Fibroblast of mammary gland (primary cell): ENCODE results near the gene NUMB.
A peak's percentile ranks its signal among the peaks of the same experiment; 100 is the strongest.

Source experiments
- DNase-seq: peaks from one replicate; pipeline ENCODE4 v3.0.0-alpha.2; 2010; ENCODE audit warnings: low read depth
- H3K4me3 ChIP-seq: 2 replicates; pipeline ENCODE4 v1.5.1; 2011; ENCODE audit warnings: low read depth, mild to moderate bottlenecking, low read length, moderate library complexity; ENCODE audit not compliant: control insufficient read depth
- TF ChIP-seq, protein P1 (sequence below): conservative IDR thresholded peaks from 2 replicates; pipeline ENCODE4 v1.5.1; 2011; ENCODE audit warnings: low read depth, low read length, inconsistent platforms; ENCODE audit not compliant: control insufficient read depth, insufficient read depth

NUMB gene

DNA sequence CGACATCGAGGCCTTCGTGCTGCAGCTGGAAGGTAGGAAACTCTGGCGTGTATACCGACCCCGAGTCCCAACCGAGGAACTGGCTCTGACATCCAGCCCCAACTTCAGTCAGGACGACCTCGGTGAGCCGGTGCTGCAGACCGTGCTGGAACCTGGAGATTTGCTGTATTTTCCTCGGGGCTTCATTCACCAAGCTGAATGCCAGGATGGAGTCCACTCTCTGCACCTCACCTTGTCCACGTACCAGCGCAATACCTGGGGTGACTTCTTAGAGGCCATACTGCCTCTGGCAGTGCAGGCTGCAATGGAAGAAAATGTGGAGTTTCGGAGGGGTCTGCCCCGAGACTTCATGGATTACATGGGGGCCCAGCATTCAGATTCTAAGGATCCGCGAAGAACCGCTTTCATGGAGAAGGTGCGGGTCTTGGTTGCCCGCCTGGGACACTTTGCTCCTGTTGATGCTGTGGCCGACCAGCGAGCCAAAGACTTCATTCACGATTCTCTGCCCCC, 33.8 kb upstream of the NUMB start:
- TF ChIP-seq, protein P1, sequence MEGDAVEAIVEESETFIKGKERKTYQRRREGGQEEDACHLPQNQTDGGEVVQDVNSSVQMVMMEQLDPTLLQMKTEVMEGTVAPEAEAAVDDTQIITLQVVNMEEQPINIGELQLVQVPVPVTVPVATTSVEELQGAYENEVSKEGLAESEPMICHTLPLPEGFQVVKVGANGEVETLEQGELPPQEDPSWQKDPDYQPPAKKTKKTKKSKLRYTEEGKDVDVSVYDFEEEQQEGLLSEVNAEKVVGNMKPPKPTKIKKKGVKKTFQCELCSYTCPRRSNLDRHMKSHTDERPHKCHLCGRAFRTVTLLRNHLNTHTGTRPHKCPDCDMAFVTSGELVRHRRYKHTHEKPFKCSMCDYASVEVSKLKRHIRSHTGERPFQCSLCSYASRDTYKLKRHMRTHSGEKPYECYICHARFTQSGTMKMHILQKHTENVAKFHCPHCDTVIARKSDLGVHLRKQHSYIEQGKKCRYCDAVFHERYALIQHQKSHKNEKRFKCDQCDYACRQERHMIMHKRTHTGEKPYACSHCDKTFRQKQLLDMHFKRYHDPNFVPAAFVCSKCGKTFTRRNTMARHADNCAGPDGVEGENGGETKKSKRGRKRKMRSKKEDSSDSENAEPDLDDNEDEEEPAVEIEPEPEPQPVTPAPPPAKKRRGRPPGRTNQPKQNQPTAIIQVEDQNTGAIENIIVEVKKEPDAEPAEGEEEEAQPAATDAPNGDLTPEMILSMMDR = no peak
- DNase-seq = no peak
- peak overlapping the region; percentile 62 for H3K4me3 ChIP-seq

DNA sequence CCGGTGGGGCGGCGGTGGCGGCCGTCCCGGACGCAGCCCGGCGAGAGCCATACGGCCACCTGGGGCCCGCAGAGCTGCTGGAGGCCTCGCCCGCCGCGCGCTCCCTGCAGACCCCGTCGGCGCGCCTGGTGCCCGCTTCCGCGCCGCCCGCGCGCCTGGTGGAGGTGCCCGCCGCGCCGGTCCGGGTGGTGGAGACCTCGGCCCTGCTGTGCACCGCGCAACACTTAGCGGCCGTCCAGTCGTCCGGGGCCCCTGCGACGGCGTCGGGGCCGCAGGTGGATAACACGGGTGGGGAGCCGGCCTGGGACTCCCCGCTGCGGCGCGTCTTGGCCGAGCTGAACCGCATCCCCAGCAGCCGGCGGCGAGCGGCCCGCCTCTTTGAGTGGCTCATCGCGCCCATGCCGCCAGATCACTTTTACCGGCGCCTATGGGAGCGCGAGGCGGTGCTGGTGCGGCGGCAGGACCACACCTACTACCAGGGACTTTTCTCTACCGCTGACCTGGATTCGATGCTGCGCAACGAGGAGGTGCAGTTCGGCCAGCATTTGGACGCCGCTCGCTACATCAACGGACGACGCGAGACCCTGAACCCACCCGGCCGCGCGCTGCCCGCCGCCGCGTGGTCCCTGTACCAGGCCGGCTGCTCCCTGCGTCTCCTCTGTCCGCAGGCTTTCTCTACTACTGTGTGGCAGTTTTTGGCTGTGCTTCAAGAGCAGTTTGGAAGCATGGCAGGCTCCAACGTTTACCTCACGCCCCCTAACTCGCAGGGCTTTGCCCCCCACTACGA, 33.1 kb upstream of the NUMB start:
- TF ChIP-seq, protein P1 = no peak
- peak overlapping the region; percentile 62 for H3K4me3 ChIP-seq
- DNase-seq = peak; percentile 57

DNA sequence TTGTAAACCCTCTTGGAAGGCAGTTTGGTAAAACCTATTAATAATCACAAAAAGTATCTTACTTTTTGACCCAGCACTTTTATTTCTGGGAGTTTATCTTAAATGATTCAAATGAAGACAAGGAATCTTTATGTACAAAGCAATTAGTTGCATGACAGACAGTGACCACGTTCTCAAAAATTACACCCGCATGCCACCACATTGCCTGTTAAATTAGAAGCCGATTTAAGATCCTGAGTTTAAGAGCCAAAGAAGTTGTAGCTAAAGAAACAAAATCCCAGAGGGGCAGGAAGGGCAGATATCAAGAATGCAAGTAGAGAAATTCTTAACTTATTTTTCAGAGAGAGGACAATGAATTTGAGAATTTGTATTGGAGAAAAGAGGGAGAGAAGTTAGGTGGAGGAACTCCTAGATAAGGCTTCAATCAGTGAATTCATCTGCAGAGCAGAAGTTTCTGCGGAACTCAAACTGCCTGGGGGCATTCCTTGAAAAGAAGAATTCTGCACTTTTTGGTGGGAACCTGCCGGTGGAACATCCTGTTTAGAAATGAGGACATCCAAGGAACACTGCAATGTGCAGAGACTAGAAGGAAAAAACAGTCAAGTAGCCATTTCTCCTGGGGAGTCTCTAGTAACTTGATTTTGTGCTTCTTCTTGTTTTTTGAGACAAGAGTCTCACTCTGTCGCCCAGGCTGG, 31.3 kb upstream of the NUMB start:
- DNase-seq = no peak
- H3K4me3 ChIP-seq = no peak overlapping the region
- TF ChIP-seq, protein P1 = no peak

DNA sequence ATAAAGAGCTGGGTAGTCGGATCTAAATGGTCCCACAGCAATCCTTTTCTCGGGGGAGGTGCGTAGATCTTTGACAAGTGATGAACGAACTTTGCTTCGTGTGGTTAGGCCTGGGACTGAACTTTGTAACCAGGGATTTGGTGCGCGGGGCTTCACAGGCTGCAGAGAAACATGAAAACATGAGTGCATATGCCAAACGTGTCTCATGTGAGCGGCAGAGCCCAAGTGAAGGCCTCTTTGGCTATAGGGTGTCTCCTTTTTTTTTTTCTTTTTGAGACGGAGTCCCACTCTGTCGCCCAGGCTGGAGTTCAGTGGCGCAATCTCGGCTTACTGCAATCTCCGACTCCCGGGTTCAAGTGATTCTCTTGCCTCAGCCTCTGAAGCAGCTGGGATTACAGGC, 20.3 kb upstream of the NUMB start:
- TF ChIP-seq, protein P1 = no peak
- no peak overlapping the region for H3K4me3 ChIP-seq

DNA sequence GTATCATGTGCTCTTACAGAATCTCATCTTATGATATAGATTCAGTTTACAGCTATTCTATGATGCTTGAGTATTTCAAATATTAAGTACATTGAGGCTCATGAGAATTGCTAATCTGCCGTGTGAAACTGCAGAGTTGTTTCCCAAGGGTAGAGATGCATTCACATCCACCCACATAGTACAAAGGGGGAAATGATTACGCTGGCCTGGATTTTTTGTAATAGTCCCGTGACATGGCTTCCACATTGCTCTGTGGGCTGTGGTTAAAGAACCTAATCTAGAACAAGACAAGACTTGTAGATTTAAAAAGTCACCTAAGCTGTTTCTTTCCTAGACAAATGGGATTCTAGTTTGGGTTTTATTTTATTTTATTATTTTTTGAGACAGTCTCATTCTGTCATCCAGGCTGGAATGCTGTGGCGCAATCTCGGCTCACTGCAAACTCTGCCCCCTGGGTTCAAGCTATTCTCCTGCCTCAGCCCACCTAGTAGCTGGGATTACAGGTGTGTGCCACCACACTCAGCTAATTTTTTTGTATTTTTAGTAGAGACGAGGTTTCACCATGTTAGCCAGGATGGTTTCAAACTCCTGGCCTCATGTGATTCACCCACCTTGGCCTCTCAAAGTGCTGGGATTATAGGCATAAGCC, 19.4 kb upstream of the NUMB start:
- peak; percentile 85 for DNase-seq
- TF ChIP-seq, protein P1 = no peak
- no peak overlapping the region for H3K4me3 ChIP-seq

More for the DNA sequence above, 20.3 kb upstream of the NUMB start:
- DNase-seq = no peak

DNA sequence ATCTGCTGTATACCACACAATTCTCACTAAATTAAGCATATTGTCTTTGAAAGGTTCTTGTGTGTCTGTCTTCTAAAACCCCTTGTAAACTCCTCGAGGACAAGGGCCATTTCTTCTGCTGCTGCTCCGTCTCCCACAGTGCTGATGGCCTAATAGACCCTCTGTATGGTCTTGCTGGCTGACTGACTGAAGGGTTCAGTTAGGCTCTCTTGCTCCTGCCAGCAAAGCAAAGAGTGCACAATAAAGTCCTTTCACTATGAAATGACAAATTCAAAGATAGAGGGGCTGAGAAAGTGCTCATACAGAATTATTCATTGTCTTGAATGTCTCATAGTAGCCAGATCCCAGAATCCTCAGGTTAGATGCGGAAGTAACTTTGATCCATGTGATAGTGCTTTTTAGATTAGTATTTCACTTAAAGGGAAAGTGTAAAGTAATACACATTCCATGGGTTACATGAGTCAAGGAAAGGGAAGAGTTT, 18.1 kb upstream of the NUMB start:
- DNase-seq = no peak
- no peak overlapping the region for H3K4me3 ChIP-seq
- TF ChIP-seq, protein P1 = no peak
